ENCODE measurements around the gene SRF.

SRF gene

GRCh38 chr6:43147691-43148477, 23.2 kb upstream of the SRF start:
- DNase-seq (ENCODE audit: low read depth), result no peak

GRCh38 chr6:43149265-43149664, 21.8 kb upstream of the SRF start:
- DNase-seq (ENCODE audit: low read depth), result no peak

- DNase-seq (ENCODE audit: low read depth), result no peak
These were observed 20.9 kb upstream of the SRF start for GRCh38 chr6:43150051-43150751.

DNA sequence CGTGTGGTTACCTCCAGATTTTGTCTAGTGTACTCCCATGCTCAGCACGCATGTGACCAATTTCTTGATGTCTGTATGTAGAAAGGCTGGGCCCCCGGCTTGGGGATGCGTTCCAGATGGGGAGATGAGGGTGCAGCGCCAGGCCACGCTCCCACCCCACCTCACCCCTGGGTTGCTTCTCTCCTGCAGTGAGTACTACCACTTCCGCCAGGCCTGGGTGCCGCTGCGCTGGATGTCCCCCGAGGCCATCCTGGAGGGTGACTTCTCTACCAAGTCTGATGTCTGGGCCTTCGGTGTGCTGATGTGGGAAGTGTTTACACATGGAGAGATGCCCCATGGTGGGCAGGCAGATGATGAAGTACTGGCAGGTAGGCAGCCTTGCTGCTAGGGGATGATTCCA, 11.5 kb upstream of the SRF start:
- no peak for DNase-seq (ENCODE audit: low read depth)

DNA sequence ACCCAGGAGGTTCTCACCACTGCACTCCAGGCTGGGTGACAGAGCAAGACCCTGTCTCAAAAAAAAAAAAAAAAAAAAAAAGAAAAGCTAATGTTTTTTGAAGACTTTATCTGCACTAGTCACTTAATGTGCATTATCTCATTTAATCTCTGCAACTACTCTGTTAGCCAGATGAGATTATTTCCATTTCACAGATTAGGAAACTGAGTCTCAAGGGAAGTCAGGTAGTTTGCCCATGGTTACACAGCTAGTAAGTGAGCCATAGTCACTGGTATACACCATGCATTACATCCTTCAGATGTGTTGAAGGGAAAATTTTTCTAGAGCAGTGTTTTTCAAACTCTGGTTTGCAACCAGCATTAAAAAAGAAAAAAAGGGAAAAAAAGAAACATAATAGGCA, 7.2 kb upstream of the SRF start:
- no peak for DNase-seq (ENCODE audit: low read depth)

- peak; percentile 85 for DNase-seq (ENCODE audit: low read depth)
These were observed 595 bp upstream of the SRF start for GRCh38 chr6:43170417-43170930.

DNA sequence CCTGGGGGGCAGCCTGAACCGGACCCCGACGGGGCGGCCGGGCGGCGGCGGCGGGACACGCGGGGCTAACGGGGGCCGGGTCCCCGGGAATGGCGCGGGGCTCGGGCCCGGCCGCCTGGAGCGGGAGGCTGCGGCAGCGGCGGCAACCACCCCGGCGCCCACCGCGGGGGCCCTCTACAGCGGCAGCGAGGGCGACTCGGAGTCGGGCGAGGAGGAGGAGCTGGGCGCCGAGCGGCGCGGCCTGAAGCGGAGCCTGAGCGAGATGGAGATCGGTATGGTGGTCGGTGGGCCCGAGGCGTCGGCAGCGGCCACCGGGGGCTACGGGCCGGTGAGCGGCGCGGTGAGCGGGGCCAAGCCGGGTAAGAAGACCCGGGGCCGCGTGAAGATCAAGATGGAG, 636 bp downstream of the SRF start:
- no peak for DNase-seq (ENCODE audit: low read depth)

- no peak for DNase-seq (ENCODE audit: low read depth)
These were observed 1.3 kb downstream of the SRF start for GRCh38 chr6:43172104-43173007.

DNA sequence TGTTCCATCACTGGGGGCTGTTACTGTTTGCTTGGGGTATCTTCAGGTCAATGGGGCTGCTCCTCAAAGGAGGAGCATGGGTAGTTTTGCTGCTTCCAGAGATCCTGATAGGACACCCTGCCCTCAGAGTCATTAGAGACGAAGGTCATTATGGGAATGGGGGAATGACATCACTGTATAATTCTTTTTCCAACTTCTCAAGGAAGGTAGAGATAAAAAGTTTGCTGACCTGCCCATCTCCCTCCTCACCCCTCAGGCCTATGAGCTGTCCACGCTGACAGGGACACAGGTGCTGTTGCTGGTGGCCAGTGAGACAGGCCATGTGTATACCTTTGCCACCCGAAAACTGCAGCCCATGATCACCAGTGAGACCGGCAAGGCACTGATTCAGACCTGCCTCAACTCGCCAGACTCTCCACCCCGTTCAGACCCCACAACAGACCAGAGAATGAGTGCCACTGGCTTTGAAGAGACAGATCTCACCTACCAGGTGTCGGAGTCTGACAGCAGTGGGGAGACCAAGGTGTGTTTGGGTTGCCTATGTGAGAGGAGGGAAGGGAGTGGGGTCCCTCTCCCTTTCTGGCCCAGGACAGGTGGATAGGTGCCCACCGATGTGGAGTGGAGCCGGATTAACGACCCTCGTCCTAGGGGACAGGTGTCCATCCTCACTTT, 2.7 kb downstream of the SRF start:
- DNase-seq (ENCODE audit: low read depth), result no peak

GRCh38 chr6:43174263-43175112, 3.4 kb downstream of the SRF start:
- peak; percentile 100 for DNase-seq (ENCODE audit: low read depth)

DNA sequence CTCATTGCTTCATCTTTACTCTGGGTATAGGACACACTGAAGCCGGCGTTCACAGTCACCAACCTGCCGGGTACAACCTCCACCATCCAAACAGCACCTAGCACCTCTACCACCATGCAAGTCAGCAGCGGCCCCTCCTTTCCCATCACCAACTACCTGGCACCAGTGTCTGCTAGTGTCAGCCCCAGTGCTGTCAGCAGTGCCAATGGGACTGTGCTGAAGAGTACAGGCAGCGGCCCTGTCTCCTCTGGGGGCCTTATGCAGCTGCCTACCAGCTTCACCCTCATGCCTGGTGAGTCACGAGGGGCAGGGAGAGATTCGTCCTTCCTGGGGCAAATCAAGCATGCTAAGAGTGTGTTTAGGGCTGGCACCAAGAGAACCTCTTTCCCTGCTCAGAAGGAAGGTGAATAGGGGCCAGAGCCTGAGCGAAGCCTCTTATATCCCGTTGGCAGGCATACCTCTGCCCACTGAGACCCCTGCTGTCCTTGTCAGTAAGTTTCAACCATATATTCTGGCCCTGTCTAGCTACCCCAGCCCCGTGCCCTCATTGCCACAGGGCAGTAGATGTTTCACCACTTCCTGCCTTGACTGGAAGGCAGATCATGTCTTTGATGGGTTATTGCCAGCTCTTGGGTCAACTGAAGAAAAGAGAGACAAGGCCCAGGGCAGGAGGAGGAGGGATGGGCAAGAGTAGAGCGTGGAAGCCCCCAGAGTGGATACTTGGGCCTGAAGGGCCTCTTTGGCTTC, 4.8 kb downstream of the SRF start:
- DNase-seq (ENCODE audit: low read depth), result no peak

GRCh38 chr6:43176423-43176786, 5.3 kb downstream of the SRF start:
- no peak for DNase-seq (ENCODE audit: low read depth)

- no peak for DNase-seq (ENCODE audit: low read depth)
These were observed 7.1 kb downstream of the SRF start for GRCh38 chr6:43178150-43178549.

GRCh38 chr6:43178951-43179830, 8.1 kb downstream of the SRF start:
- no peak for DNase-seq (ENCODE audit: low read depth)

GRCh38 chr6:43180058-43180457, 9.0 kb downstream of the SRF start:
- no peak for DNase-seq (ENCODE audit: low read depth)

GRCh38 chr6:43180985-43181384, 9.9 kb downstream of the SRF start:
- no peak for DNase-seq (ENCODE audit: low read depth)

DNA sequence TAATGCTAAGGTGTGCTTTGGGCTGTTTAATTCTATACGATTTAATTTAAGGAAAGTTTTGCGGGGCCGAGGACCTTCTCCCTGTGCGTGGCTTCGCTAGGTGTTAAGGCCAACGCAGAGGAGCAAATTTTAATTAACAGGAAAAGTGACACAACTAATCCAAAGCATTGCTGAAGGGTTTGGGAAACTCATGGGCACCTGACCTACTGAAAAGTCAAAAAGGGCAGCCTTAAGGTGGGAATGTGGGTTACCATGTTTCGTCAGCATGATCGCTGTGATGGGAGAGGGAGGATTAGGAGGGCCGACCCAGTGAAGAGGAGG, 10.5 kb downstream of the SRF start:
- DNase-seq (ENCODE audit: low read depth), result no peak

DNA sequence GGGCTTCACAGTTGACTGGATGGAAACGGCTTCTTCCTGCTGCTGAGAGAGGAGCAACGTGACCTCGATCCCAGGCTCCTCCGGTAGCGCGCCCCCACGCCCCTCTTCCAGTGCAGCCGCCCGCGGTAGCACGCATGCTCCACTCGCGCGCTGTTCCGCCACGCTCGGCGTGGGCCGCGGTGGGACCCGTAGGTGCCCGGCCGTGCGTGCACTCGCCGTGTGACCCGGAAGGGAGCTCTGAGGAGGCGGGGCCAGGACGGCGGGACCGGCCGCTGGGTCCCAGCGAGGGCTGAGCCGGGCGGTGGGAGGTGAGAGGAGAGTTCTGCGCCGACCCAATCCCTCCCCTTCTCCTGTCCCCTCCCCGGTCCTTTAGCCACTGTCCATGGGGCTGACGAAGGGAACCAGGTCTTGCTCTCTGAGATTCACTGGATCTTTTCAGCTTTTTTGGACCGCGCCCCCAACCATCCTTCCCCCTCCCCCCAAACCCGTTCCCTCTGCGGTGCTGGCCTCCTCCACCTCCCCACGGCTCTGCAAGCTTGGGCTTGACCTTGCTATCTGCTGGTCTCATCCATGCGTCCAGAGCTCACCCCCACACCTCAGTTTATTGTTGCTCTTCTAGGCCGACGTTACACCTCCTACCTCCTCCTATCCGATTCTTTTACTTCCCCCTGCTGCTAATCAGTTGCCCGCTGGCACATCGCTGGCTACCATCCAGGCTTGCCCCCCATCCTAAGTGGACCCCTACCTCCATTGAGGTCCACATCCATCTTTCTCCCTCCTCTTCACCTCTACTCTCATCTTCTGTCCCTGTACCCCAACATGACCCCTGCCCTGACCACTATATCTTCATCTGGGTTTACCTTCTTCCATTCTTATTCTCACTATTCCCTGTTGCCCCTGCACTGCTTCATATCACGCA, 11.1 kb downstream of the SRF start, which contains the start of gene CUL9:
TSS of gene CUL9 (plus strand) at position 255 of the 919 bp plus-strand sequence. CDS start 2,115 bp downstream, outside the sequence.
- peak; percentile 60 for DNase-seq (ENCODE audit: low read depth)
